K562 (cell line): Measurements from ENCODE around the gene HADHA. TPM values are rescaled to one million over a fixed set of nuclear protein-coding genes. Genes with fewer than 3 reads are reported as not detected.

Source experiments
- ATF3 ChIP-seq, 2 experiments: fragments of 450-650 bp in 1 of 2; sonication (generic) in 1 of 2; formaldehyde crosslinking in 1 of 2; IDR thresholded peaks in 1 of 2; conservative IDR thresholded peaks in 1 of 2; 2 replicates each; pipeline versions ENCODE4 v1.6.1 to v1.8.1; 2016 to 2023; ENCODE audit warnings: mild to moderate bottlenecking in 2 of 2, moderate library complexity in 2 of 2, inconsistent platforms in 1 of 2, missing genetic modification reagents in 1 of 2
- BDP1 ChIP-seq: IDR thresholded peaks from 3 replicates; pipeline ENCODE4 v1.6.1; 2011; ENCODE audit not compliant: insufficient read length, insufficient read depth
- BHLHE40 ChIP-seq: IDR thresholded peaks from 2 replicates; pipeline ENCODE4 v1.6.1; 2011; ENCODE audit warnings: low read length, improper control_type of control experiment
- CHCHD3 ChIP-seq: fragments of 250-450 bp; sonication (Bioruptor Pico); IDR thresholded peaks from 2 replicates; pipeline ENCODE4 v2.1.2; 2022; ENCODE audit warnings: mild to moderate bottlenecking
- CXXC5 ChIP-seq: fragments of 250-450 bp; sonication (Bioruptor Pico); IDR thresholded peaks from 2 replicates; pipeline ENCODE4 v1.8.0; 2022; ENCODE audit warnings: inconsistent platforms, mild to moderate bottlenecking, moderate library complexity
- FOXM1 ChIP-seq, 2 experiments: fragments of 450-650 bp in 1 of 2; sonication (generic) in 1 of 2; formaldehyde crosslinking in 1 of 2; IDR thresholded peaks; 2 replicates each; pipeline versions ENCODE4 v1.6.1 to v1.9.0; 2017 to 2022; ENCODE audit warnings: low read depth in 2 of 2, mild to moderate bottlenecking in 2 of 2, missing genetic modification reagents in 1 of 2, moderate library complexity in 1 of 2
- GTF2A2 ChIP-seq: IDR thresholded peaks from 2 replicates; pipeline ENCODE4 v1.6.1; 2016; ENCODE audit warnings: mild to moderate bottlenecking, missing genetic modification characterization, missing compliant biosample characterization
- NCOA6 ChIP-seq: fragments of 450-650 bp; IDR thresholded peaks from 2 replicates; pipeline ENCODE4 v1.6.1; 2017; ENCODE audit warnings: mild to moderate bottlenecking
- NFIC ChIP-seq: fragments of 450-650 bp; IDR thresholded peaks from 2 replicates; pipeline ENCODE4 v1.6.1; 2017; ENCODE audit warnings: mild to moderate bottlenecking, inconsistent platforms
- SAFB ChIP-seq: fragments of 200-400 bp; formaldehyde crosslinking; IDR thresholded peaks from 2 replicates; pipeline ENCODE4 v1.6.1; 2017; ENCODE audit warnings: low read depth, low read length, borderline replicate concordance
- SMAD4 ChIP-seq: fragments of 250-450 bp; sonication (Bioruptor Pico); conservative IDR thresholded peaks from 2 replicates; pipeline ENCODE4 v1.8.0; 2021; ENCODE audit warnings: inconsistent platforms, mild to moderate bottlenecking, moderate library complexity
- THRB ChIP-seq: fragments of 450-650 bp; formaldehyde crosslinking; conservative IDR thresholded peaks from 2 replicates; pipeline ENCODE4 v1.4.0; 2022; ENCODE audit warnings: mild to moderate bottlenecking, missing genetic modification characterization
- ZKSCAN8 ChIP-seq: fragments of 200-800 bp; sonication (Bioruptor generic); IDR thresholded peaks from 2 replicates; pipeline ENCODE4 v1.6.1; 2016; ENCODE audit warnings: missing genetic modification characterization, missing compliant biosample characterization
- ZNF197 ChIP-seq: fragments of 200-800 bp; sonication (Bioruptor generic); IDR thresholded peaks from 2 replicates; pipeline ENCODE4 v1.6.1; 2016; ENCODE audit warnings: low read depth, missing genetic modification characterization, missing compliant biosample characterization
- ZNF324 ChIP-seq: fragments of 250-450 bp; sonication (Bioruptor Pico); IDR thresholded peaks from 2 replicates; pipeline ENCODE4 v1.4.0; 2020; ENCODE audit warnings: mild to moderate bottlenecking
- ZNF407 ChIP-seq: fragments of 450-650 bp; IDR thresholded peaks from 2 replicates; pipeline ENCODE4 v1.6.1; 2016; ENCODE audit warnings: low read depth
- ZSCAN29 ChIP-seq: fragments of 450-650 bp; IDR thresholded peaks from 2 replicates; pipeline ENCODE4 v1.6.1; 2017
- polyA plus RNA-seq, 8 experiments: library from polyadenylated mRNA; depleted of rRNA in 4 of 8; stranded (reverse) in 5 of 8; unstranded in 3 of 8; fragments of >200 nt; fragmentation: Nextera tagmentation in 2 of 8; fragmentation: Illumina TruSeq in 1 of 8; extraction: Ambion mirVana in 2 of 8; extraction: Trizol in 1 of 8; gene quantifications; 2 replicates each; pipeline versions ENCODE4 v1.2.1 to v1.2.3, GENCODE V29; 2011 to 2014; ENCODE audit warnings: inconsistent platforms in 1 of 8, missing spikeins in 1 of 8
- total RNA-seq, 7 experiments: library from RNA; depleted of rRNA in 6 of 7; stranded (reverse); fragments of >200 nt in 6 of 7; fragmentation: Illumina TruSeq in 2 of 7; extraction: Trizol in 2 of 7; gene quantifications; 2 replicates each; pipeline versions ENCODE4 v1.2.1 to v1.2.3, GENCODE V29; 2011 to 2021; ENCODE audit warnings: low replicate concordance in 1 of 7

The HADHA gene
- total and polyA plus RNA-seq, 9 of the 15 experiments (the other 6 are each of a cell fraction or from before 2014, with no cell fraction given), result 145 to 326 (median 202) TPM

- TF ChIP-seq ZNF407 (no peak), FOXM1 (IDR thresholded peaks at IDR 0.05; ENCODE audit: low read depth) (no peak), FOXM1 (CRISPR knock-in tag; IDR thresholded peaks at IDR 0.05; ENCODE audit: low read depth) (no peak), CXXC5 (CRISPR knock-in tag) (peak; percentile 34), THRB (CRISPR knock-in tag) (no peak), SMAD4 (CRISPR knock-in tag) (peak; percentile 37; the same call in 1 of the 2 replicates), ZNF197 (CRISPR knock-in tag) (no peak), CHCHD3 (CRISPR knock-in tag) (no peak), ATF3 (IDR thresholded peaks at IDR 0.05) (no peak), ATF3 (CRISPR knock-in tag; conservative IDR thresholded peaks at IDR 0.05) (no peak), NFIC (peak; percentile 33; the same call in 1 of the 2 replicates), NCOA6 (peak; percentile 63; the same call in 1 of the 2 replicates), BHLHE40 (no peak), ZNF324 (no peak), ZKSCAN8 (CRISPR knock-in tag) (no peak), ZSCAN29 (no peak), GTF2A2 (tag) (no peak), SAFB (no peak), BDP1 (no peak)
Measured at GRCh38 chr2:26172871-26173775, 71.3 kb downstream of the HADHA start, which contains the start of gene GAREM2 (continued).
